ENCODE results near the gene PCIF1. TPM values are rescaled to one million over a fixed set of nuclear protein-coding genes. Genes with fewer than 3 reads are reported as not detected.

PCIF1 gene
- total and polyA plus RNA-seq, 2 experiments from 2014 or later: 11.8 to 26.0 TPM

GRCh38 chr20:45938727-45939438 is 4.4 kb downstream of the PCIF1 start:
- Histone ChIP-seq H3K9me3 (ENCODE audit: low read depth) (no peaks in the 10 kb centered on the region), H3K4me3 (no peak overlapping the region), H3K27me3 (no peaks in the 10 kb centered on the region), H3K36me3 (replicated peaks; ENCODE audit: insufficient read depth, low read depth) (no peaks in the 10 kb centered on the region), H3K4me1 (ENCODE audit: insufficient read depth) (peaks cover 5% of the 10 kb centered on the region), H3K4me2 (no peak overlapping the region), H3K27ac (no peak overlapping the region), H4K20me1 (ENCODE audit: insufficient read depth, poor library complexity, severe bottlenecking) (no peaks in the 10 kb centered on the region), H2AFZ (no peak overlapping the region), H3K79me2 (peaks cover 32% of the 10 kb centered on the region), H3K9me2 (replicated peaks; ENCODE audit: insufficient read depth) (no peaks in the 10 kb centered on the region)
- no peak for DNase-seq (ENCODE audit: low spot score)
- no peak for TF ChIP-seq EZH2 (IDR thresholded peaks at IDR 0.05; ENCODE audit: borderline replicate concordance)
- no peak for TF ChIP-seq CTCF (IDR thresholded peaks at IDR 0.05; ENCODE audit: poor library complexity)
- TF ChIP-seq EZH2phosphoT487 (IDR thresholded peaks at IDR 0.05; ENCODE audit: low read depth, severe bottlenecking, unreplicated experiment): no peak
- 87% methylated on average over 13 of the region's 13 CpGs for WGBS (ENCODE audit: low lambda C conversion rate, missing lambda C conversion rate)

DNA sequence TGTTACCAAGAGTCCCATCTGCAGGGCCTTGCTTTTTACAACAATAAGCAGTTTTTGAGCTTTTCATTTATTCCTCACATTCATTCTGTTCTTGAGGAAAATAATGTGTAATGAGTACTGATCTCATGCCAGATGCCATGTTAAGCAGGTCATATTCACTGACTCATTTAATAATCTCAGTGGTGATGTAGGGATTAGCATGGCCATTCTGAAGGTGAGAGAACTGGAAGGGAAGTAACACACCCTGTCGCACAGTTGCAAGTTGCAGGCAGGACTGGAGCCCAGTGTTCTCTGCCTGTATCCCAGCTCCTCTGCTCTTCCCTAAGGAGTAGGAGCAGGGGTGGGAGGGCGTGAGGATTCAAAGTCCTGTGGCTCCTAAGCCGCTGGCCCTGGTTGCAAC is 5.6 kb downstream of the PCIF1 start:
- peaks cover 5% of the 10 kb centered on the region for H3K4me1 ChIP-seq (ENCODE audit: insufficient read depth)
- H3K27me3 ChIP-seq: no peaks in the 10 kb centered on the region
- no peak overlapping the region for H3K4me3 ChIP-seq
- no peak overlapping the region for H2AFZ ChIP-seq
- no peaks in the 10 kb centered on the region for H3K9me3 ChIP-seq (ENCODE audit: low read depth)
- DNase-seq (ENCODE audit: low spot score): no peak
- WGBS (ENCODE audit: low lambda C conversion rate, missing lambda C conversion rate): 94% methylated on average over 3 of the region's 3 CpGs
- H3K36me3 ChIP-seq (replicated peaks; ENCODE audit: insufficient read depth, low read depth): no peaks in the 10 kb centered on the region
- TF ChIP-seq CTCF (IDR thresholded peaks at IDR 0.05; ENCODE audit: poor library complexity) (no peak), EZH2phosphoT487 (IDR thresholded peaks at IDR 0.05; ENCODE audit: low read depth, severe bottlenecking, unreplicated experiment) (no peak), EZH2 (IDR thresholded peaks at IDR 0.05; ENCODE audit: borderline replicate concordance) (no peak)
- H3K27ac ChIP-seq: no peak overlapping the region
- peaks cover 30% of the 10 kb centered on the region for H3K79me2 ChIP-seq
- no peaks in the 10 kb centered on the region for H4K20me1 ChIP-seq (ENCODE audit: insufficient read depth, poor library complexity, severe bottlenecking)
- no peaks in the 10 kb centered on the region for H3K9me2 ChIP-seq (replicated peaks; ENCODE audit: insufficient read depth)
- no peak overlapping the region for H3K4me2 ChIP-seq

GRCh38 chr20:45940469-45940868 is 6.0 kb downstream of the PCIF1 start:
- Histone ChIP-seq H3K4me3 (no peak overlapping the region), H3K4me2 (no peak overlapping the region), H3K9me2 (replicated peaks; ENCODE audit: insufficient read depth) (no peaks in the 10 kb centered on the region), H3K4me1 (ENCODE audit: insufficient read depth) (peaks cover 5% of the 10 kb centered on the region), H3K36me3 (replicated peaks; ENCODE audit: insufficient read depth, low read depth) (no peaks in the 10 kb centered on the region), H4K20me1 (ENCODE audit: insufficient read depth, poor library complexity, severe bottlenecking) (no peaks in the 10 kb centered on the region), H3K27me3 (no peaks in the 10 kb centered on the region), H3K27ac (no peak overlapping the region), H3K79me2 (peaks cover 30% of the 10 kb centered on the region), H3K9me3 (ENCODE audit: low read depth) (no peaks in the 10 kb centered on the region), H2AFZ (no peak overlapping the region)
- no peak for TF ChIP-seq CTCF (IDR thresholded peaks at IDR 0.05; ENCODE audit: poor library complexity)
- DNase-seq (ENCODE audit: low spot score): no peak
- 98% methylated on average over 13 of the region's 13 CpGs for WGBS (ENCODE audit: low lambda C conversion rate, missing lambda C conversion rate)
